Osteoblast (primary cell): Measurements from ENCODE around the gene CFAP77. TPM values are rescaled to one million over a fixed set of nuclear protein-coding genes. Genes with fewer than 3 reads are reported as not detected.
A peak's percentile ranks its signal among the peaks of the same experiment; 100 is the strongest.

Source experiments
- DNase-seq: peaks from one replicate; pipeline ENCODE4 v3.0.0; 2011; ENCODE audit warnings: low spot score, mixed read lengths; ENCODE audit not compliant: insufficient read length; ENCODE audit errors: missing footprints
- H2AFZ ChIP-seq: 2 replicates; pipeline ENCODE4 v1.6.0; 2011; ENCODE audit warnings: mild to moderate bottlenecking, low read length
- H3K27ac ChIP-seq: 2 replicates; pipeline ENCODE4 v1.5.1; 2011; ENCODE audit warnings: mild to moderate bottlenecking, low read depth, low read length, moderate library complexity
- H3K27me3 ChIP-seq: 2 replicates; pipeline ENCODE4 v1.6.0; 2012; ENCODE audit warnings: mild to moderate bottlenecking, control low read depth, inconsistent platforms, low read length, moderate library complexity; ENCODE audit not compliant: insufficient read depth
- H3K36me3 ChIP-seq: 2 replicates; pipeline ENCODE4 v1.5.1; 2011; ENCODE audit warnings: mild to moderate bottlenecking, low read length, control low read depth, moderate library complexity; ENCODE audit not compliant: insufficient read depth
- H3K4me1 ChIP-seq: 2 replicates; pipeline ENCODE4 v1.5.1; 2011; ENCODE audit warnings: mild to moderate bottlenecking, low read length, control low read depth, moderate library complexity; ENCODE audit not compliant: insufficient read depth
- H3K4me2 ChIP-seq: 2 replicates; pipeline ENCODE4 v1.6.0; 2011; ENCODE audit warnings: mild to moderate bottlenecking, low read length; ENCODE audit not compliant: insufficient read depth
- H3K4me3 ChIP-seq: fragments of 200-600 bp; sonication (generic); 3 replicates; pipeline ENCODE4 v1.5.1; 2012; ENCODE audit warnings: mild to moderate bottlenecking, low read length, inconsistent platforms; ENCODE audit not compliant: insufficient read depth
- H3K79me2 ChIP-seq: 2 replicates; pipeline ENCODE4 v1.6.0; 2012; ENCODE audit warnings: mild to moderate bottlenecking, low read length, control low read depth, inconsistent platforms; ENCODE audit not compliant: insufficient read depth
- H3K9me3 ChIP-seq: 2 replicates; pipeline ENCODE4 v1.5.1; 2011; ENCODE audit warnings: low read depth, low read length, control low read depth
- H4K20me1 ChIP-seq: 2 replicates; pipeline ENCODE4 v1.6.0; 2012; ENCODE audit warnings: mild to moderate bottlenecking, low read length, control low read depth; ENCODE audit not compliant: insufficient read depth
- CTCF ChIP-seq: IDR thresholded peaks from 2 replicates; pipeline ENCODE4 v1.5.1; 2011; ENCODE audit warnings: mild to moderate bottlenecking, low read depth, low read length, moderate library complexity; ENCODE audit errors: extremely low read depth
- total RNA-seq: library from RNA; depleted of rRNA; stranded (reverse); fragments of >200 nt; gene quantifications from 2 replicates; pipeline ENCODE4 v1.2.3, GENCODE V29; 2012

CFAP77 gene
- total RNA-seq, 1 donor: 0.36 TPM

GRCh38 chr9:132610661-132611060 lies 200.7 kb downstream of the CFAP77 start:
- DNase-seq: no peak
- Histone ChIP-seq H3K9me3 (no peaks in the 10 kb centered on the region), H3K4me3 (no peak overlapping the region), H3K36me3 (peaks cover 32% of the 10 kb centered on the region), H4K20me1 (peaks cover 4% of the 10 kb centered on the region), H3K79me2 (no peaks in the 10 kb centered on the region), H3K4me2 (no peak overlapping the region), H3K27me3 (no peaks in the 10 kb centered on the region), H3K4me1 (peaks cover 7% of the 10 kb centered on the region), H3K27ac (peak overlapping the region; percentile 70), H2AFZ (no peak overlapping the region)
- TF ChIP-seq CTCF: no peak

- peaks cover 8% of the 10 kb centered on the region for H4K20me1 ChIP-seq
- H3K4me2 ChIP-seq: no peak overlapping the region
- H3K4me3 ChIP-seq: no peak overlapping the region
- no peaks in the 10 kb centered on the region for H3K9me3 ChIP-seq
- no peak overlapping the region for H3K27ac ChIP-seq
- no peak for TF ChIP-seq CTCF
- no peaks in the 10 kb centered on the region for H3K27me3 ChIP-seq
- peaks cover 7% of the 10 kb centered on the region for H3K4me1 ChIP-seq
- peaks cover 47% of the 10 kb centered on the region for H3K36me3 ChIP-seq
- H2AFZ ChIP-seq: no peak overlapping the region
- no peaks in the 10 kb centered on the region for H3K79me2 ChIP-seq
- no peak for DNase-seq
These were observed 204.3 kb downstream of the CFAP77 start for GRCh38 chr9:132614324-132614723.

- no peaks in the 10 kb centered on the region for H3K4me1 ChIP-seq
- no peaks in the 10 kb centered on the region for H3K9me3 ChIP-seq
- H4K20me1 ChIP-seq: peaks cover 7% of the 10 kb centered on the region
- peaks cover 46% of the 10 kb centered on the region for H3K36me3 ChIP-seq
- H3K79me2 ChIP-seq: no peaks in the 10 kb centered on the region
- H3K4me3 ChIP-seq: no peak overlapping the region
- H2AFZ ChIP-seq: no peak overlapping the region
- no peak for DNase-seq
- H3K27me3 ChIP-seq: no peaks in the 10 kb centered on the region
- no peak overlapping the region for H3K27ac ChIP-seq
- no peak overlapping the region for H3K4me2 ChIP-seq
- TF ChIP-seq CTCF: no peak
These were observed 205.8 kb downstream of the CFAP77 start for GRCh38 chr9:132615774-132616173.

- no peak for DNase-seq
- Histone ChIP-seq H3K27me3 (no peaks in the 10 kb centered on the region), H3K36me3 (peaks cover 44% of the 10 kb centered on the region), H2AFZ (no peak overlapping the region), H3K9me3 (no peaks in the 10 kb centered on the region), H4K20me1 (peaks cover 7% of the 10 kb centered on the region), H3K4me3 (no peak overlapping the region), H3K4me1 (no peaks in the 10 kb centered on the region), H3K79me2 (no peaks in the 10 kb centered on the region), H3K27ac (no peak overlapping the region), H3K4me2 (no peak overlapping the region)
- TF ChIP-seq CTCF: no peak
These were observed 206.7 kb downstream of the CFAP77 start for GRCh38 chr9:132616725-132617124.
